ENCODE data around the gene TSPAN32.
"Not testable (repeated sequence)": the region's sequence is repeated elsewhere in the genome, so short reads cannot be mapped to it uniquely, and the experiment has no call there.

TSPAN32 gene

GRCh38 chr11:2351701-2352100, 49.9 kb downstream of the TSPAN32 start:
- Histone ChIP-seq H2AFZ (ENCODE audit: low read depth) (no peak overlapping the region), H3K4me2 (no peak overlapping the region), H3K9ac (no peak overlapping the region), H3K36me3 (ENCODE audit: insufficient read depth) (no peaks in the 10 kb centered on the region), H3K4me3 (IDR thresholded peaks at IDR 0.05; ENCODE audit: insufficient read depth, low read depth, low read length) (no peak overlapping the region), H3K79me2 (ENCODE audit: insufficient read depth, low read depth) (no peaks in the 10 kb centered on the region), H4K20me1 (ENCODE audit: insufficient read depth) (no peaks in the 10 kb centered on the region), H3K27ac (no peak overlapping the region), H3K27me3 (ENCODE audit: insufficient read depth, low read depth) (peaks cover 88% of the 10 kb centered on the region), H3K4me1 (ENCODE audit: low read depth, poor library complexity, severe bottlenecking) (no peaks in the 10 kb centered on the region)
- no peak for TF ChIP-seq CTCF (conservative IDR thresholded peaks at IDR 0.05; ENCODE audit: low read depth, low read length)

- H3K79me2 ChIP-seq (ENCODE audit: insufficient read depth, low read depth) = no peaks in the 10 kb centered on the region
- H3K36me3 ChIP-seq (ENCODE audit: insufficient read depth) = no peaks in the 10 kb centered on the region
- no peaks in the 10 kb centered on the region for H3K4me1 ChIP-seq (ENCODE audit: low read depth, poor library complexity, severe bottlenecking)
- no peak overlapping the region for H3K4me2 ChIP-seq
- H4K20me1 ChIP-seq (ENCODE audit: insufficient read depth) = no peaks in the 10 kb centered on the region
- H3K9ac ChIP-seq = no peak overlapping the region
- H2AFZ ChIP-seq (ENCODE audit: low read depth) = no peak overlapping the region
- H3K27ac ChIP-seq = no peak overlapping the region
- H3K4me3 ChIP-seq (IDR thresholded peaks at IDR 0.05; ENCODE audit: insufficient read depth, low read depth, low read length) = no peak overlapping the region
- peaks cover 88% of the 10 kb centered on the region for H3K27me3 ChIP-seq (ENCODE audit: insufficient read depth, low read depth)
- TF ChIP-seq CTCF (conservative IDR thresholded peaks at IDR 0.05; ENCODE audit: low read depth, low read length) = no peak
Observed at GRCh38 chr11:2352420-2352819, 50.6 kb downstream of the TSPAN32 start.

- Histone ChIP-seq H3K27ac (no peak overlapping the region), H3K4me3 (IDR thresholded peaks at IDR 0.05; ENCODE audit: insufficient read depth, low read depth, low read length) (no peak overlapping the region), H3K4me1 (ENCODE audit: low read depth, poor library complexity, severe bottlenecking) (no peaks in the 10 kb centered on the region), H3K79me2 (ENCODE audit: insufficient read depth, low read depth) (no peaks in the 10 kb centered on the region), H2AFZ (ENCODE audit: low read depth) (no peak overlapping the region), H3K27me3 (ENCODE audit: insufficient read depth, low read depth) (peaks cover 90% of the 10 kb centered on the region), H4K20me1 (ENCODE audit: insufficient read depth) (no peaks in the 10 kb centered on the region), H3K36me3 (ENCODE audit: insufficient read depth) (no peaks in the 10 kb centered on the region), H3K4me2 (no peak overlapping the region), H3K9ac (no peak overlapping the region)
- no peak for TF ChIP-seq CTCF (conservative IDR thresholded peaks at IDR 0.05; ENCODE audit: low read depth, low read length)
Observed at GRCh38 chr11:2355000-2355644, 53.3 kb downstream of the TSPAN32 start.

- no peaks in the 10 kb centered on the region for H3K4me1 ChIP-seq (ENCODE audit: low read depth, poor library complexity, severe bottlenecking)
- H3K4me3 ChIP-seq (IDR thresholded peaks at IDR 0.05; ENCODE audit: insufficient read depth, low read depth, low read length) = no peak overlapping the region
- H2AFZ ChIP-seq (ENCODE audit: low read depth) = no peak overlapping the region
- no peak for TF ChIP-seq CTCF (conservative IDR thresholded peaks at IDR 0.05; ENCODE audit: low read depth, low read length)
- no peak overlapping the region for H3K4me2 ChIP-seq
- no peaks in the 10 kb centered on the region for H3K36me3 ChIP-seq (ENCODE audit: insufficient read depth)
- H3K27me3 ChIP-seq (ENCODE audit: insufficient read depth, low read depth) = peaks cover 91% of the 10 kb centered on the region
- no peaks in the 10 kb centered on the region for H4K20me1 ChIP-seq (ENCODE audit: insufficient read depth)
- no peaks in the 10 kb centered on the region for H3K79me2 ChIP-seq (ENCODE audit: insufficient read depth, low read depth)
- H3K27ac ChIP-seq = no peak overlapping the region
- H3K9ac ChIP-seq = no peak overlapping the region
Observed at GRCh38 chr11:2357246-2357645, 55.4 kb downstream of the TSPAN32 start.

GRCh38 chr11:2357651-2358050, 55.8 kb downstream of the TSPAN32 start:
- not testable (repeated sequence) for H2AFZ ChIP-seq (ENCODE audit: low read depth); H3K4me2 ChIP-seq

More at GRCh38 chr11:2357651-2358050, 55.8 kb downstream of the TSPAN32 start:
- peaks cover 91% of the 10 kb centered on the region for H3K27me3 ChIP-seq (ENCODE audit: insufficient read depth, low read depth)
- H3K36me3 ChIP-seq (ENCODE audit: insufficient read depth); H3K79me2 ChIP-seq (ENCODE audit: insufficient read depth, low read depth); H3K27ac ChIP-seq; H4K20me1 ChIP-seq (ENCODE audit: insufficient read depth); H3K9ac ChIP-seq; H3K4me1 ChIP-seq (ENCODE audit: low read depth, poor library complexity, severe bottlenecking); H3K4me3 ChIP-seq (IDR thresholded peaks at IDR 0.05; ENCODE audit: insufficient read depth, low read depth, low read length): not testable (repeated sequence)

Measured in KMS-11 (cell line).